Measurements from ENCODE around the gene CALB2.

CALB2 gene

GRCh38 chr16:71429581-71429980 lies 71.1 kb downstream of the CALB2 start:
- no peak for DNase-seq

- no peak for DNase-seq
These were observed 72.2 kb downstream of the CALB2 start for GRCh38 chr16:71430744-71431143.

GRCh38 chr16:71431176-71431575 lies 72.7 kb downstream of the CALB2 start:
- no peak for DNase-seq

GRCh38 chr16:71431991-71432390 lies 73.5 kb downstream of the CALB2 start:
- DNase-seq, result no peak

- no peak for DNase-seq
These were observed 74.4 kb downstream of the CALB2 start for GRCh38 chr16:71432906-71433305.

- DNase-seq, result no peak
These were observed 78.0 kb downstream of the CALB2 start for GRCh38 chr16:71436473-71436872.

GRCh38 chr16:71439523-71439922 lies 81.0 kb downstream of the CALB2 start:
- DNase-seq, result no peak
